NCI-H2227 treated with DMSO at 0.1 percent for 48 hours (cell line): ENCODE measurements around the gene SMIM41.
A peak's percentile ranks its signal among the peaks of the same experiment; 100 is the strongest.

Experiments
- DNase-seq: peaks from one replicate; lab custom pipeline; 2025; lab: John Stamatoyannopoulos, UW

The SMIM41 gene

GRCh38 chr12:52063082-52063924 lies 16.2 kb upstream of the SMIM41 start:
- DNase-seq, result no peak

DNA sequence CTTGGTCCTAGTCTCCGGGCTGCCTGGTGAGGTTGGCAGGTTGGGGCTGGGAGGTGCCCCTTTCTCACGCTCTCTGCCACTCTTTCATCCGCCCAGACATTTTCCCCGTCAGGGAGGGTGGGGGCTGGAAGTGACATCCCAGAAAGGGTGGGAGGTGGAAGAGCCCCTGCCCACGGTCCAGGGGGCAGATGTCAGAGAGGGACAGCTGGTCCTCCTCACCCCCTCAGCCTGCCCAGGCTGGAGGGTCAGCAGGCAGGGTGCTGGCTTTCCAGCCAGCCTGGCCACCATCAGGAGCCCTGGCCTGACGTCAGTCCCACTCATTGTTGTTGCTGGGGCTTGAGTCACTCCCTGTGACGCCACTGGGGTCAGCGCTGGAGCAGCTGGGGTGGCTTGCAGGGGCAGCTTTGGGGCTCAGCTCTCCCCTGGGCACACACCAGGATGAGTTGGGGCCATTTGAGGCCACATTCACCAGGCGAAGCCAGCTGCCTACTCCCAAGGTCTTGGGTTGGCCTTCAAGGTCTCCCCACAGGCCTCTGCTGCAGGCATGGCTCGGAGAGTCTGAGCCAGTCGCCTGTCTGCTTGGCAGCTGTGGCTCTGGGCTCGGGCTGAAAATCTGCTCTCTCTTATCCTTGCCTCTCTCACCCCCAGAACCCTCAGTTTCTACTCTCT lies 15.4 kb upstream of the SMIM41 start:
- no peak for DNase-seq

DNA sequence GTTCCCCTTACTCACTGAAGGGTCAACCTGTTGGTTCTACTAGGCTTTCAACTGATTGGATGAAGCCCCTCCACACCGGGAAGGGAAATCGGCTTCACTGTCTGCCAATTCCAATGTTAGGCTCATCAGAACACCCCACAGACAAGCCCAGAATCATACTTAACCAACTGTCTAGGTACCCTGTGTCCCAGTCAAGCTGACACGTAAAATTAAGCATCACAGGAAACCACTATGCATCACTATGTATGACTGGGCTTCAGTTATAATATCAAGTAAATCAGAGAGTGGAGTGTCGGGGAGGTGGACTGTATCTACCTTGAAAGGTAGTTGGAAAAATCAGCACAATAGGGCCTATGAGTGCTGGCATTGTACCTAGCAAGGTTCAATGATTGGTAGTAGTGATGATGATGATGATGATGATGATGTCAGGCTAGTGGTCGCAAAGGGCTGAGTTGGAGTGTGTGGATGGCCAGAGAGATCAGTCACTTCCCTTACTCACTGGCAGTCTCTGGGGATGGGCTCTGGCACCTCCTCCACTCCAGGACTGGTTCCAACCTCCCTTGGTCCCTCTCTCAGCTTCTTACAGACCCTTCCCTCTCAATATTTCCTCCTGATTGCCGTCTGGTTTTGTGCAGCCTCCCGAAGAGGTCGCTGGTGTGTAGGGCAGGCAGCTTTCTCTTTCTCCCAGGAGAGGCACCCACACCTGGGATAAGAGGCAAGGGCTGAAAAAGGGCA lies 13.0 kb upstream of the SMIM41 start:
- no peak for DNase-seq

DNA sequence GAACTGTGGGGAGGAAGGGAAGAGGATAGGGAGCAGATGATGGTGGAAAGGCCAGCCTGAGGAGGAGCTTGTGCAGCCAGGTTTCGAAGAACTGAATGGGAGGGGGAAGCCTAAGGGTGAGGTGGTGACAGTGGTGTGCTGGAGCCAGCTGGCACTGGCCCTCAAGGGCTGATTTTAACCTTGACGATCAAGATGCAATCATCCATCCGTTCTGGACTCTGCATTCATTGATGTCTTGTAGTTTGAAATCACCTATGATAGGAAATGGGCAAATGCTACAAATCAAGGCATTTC lies 12.5 kb upstream of the SMIM41 start:
- DNase-seq, result no peak

DNA sequence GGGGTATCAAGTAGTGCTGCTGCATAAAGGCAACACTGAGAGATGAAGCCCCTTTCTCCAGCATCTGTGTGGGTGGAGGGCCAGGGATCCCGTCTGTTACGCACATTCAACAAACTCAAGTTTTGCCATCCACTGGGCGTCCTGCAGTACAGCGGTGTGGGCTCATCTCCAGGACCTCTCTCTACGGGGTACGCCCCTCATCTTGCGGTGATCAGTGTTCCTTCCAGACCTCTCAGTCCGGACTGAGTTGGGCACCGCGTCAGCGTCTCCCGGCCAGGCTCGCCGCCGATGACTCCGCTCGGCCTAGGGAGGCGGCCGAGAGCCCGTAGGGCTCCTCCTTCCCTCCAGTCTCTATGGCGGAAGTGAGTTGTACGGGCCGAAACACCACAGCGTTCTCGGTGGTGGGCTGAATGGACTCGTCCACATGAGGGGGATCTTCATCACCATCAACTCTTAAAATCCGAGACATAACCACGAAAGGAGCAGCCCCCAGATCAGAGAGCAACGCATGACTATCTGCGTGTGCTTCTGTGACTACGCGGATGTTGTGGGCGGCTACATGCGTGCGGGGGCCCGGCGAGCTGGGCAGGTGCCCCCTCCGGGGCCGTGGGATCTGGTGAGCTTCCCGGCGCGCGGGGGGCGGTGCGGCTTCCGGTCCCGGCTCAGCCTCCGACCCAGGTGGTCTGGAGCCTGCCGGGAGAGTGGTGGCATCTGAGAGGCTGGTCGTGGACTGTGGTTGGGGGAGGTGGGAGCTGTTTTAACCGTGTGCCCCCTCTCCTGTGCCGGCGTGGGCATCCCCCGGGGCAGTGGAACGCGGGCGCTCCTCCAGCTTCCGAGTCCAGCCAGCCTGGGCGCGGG lies 9.9 kb upstream of the SMIM41 start, which contains the start of gene ATG101:
Gene ATG101 (plus strand): TSS at position 652 of the 858 bp plus-strand sequence. CDS start 3,673 bp downstream, outside the sequence.
- DNase-seq, result peak; percentile 89

DNA sequence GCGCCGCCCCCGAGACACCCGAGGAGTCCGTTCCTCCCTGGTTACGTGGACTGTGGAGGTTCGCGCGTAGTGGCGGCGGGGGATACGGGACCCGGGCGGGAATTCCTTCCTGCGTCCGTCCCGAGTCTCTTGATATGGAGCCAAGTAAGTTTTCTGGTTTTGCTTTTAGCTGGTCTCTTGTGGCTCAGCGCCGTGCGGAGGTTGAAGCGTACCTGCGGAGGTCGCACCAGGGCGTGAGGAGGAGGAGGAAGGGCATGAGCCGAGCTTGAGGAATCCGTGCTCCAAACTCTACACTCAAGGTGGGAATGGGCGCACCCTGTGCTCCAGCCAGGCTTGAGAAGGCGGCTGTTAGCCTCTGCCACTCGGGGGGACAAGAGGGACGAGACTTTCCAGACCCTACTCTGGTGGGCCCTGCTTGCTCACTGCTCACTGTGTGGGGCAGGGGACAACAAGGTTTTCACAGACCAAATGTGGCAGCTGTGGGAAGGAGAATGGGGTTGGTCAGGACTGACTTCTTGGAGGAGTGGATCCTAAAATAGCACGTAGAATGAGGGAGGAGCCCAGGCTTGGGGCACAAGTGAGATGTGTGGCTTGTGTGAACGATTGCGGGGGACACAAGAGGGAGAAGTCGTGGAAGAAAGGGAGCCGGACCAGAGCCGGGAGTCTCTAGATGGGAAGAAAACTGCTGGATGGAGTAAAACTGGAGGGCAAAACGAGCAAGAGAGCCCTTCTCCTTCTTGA lies 9.1 kb upstream of the SMIM41 start:
- no peak for DNase-seq

GRCh38 chr12:52073531-52074381 lies 5.7 kb upstream of the SMIM41 start:
- DNase-seq, result no peak

- DNase-seq, result no peak
These were observed 4.4 kb upstream of the SMIM41 start for GRCh38 chr12:52074971-52075724.

GRCh38 chr12:52076811-52077210 lies 2.7 kb upstream of the SMIM41 start:
- no peak for DNase-seq

GRCh38 chr12:52078276-52078675 lies 1.2 kb upstream of the SMIM41 start:
- DNase-seq, result no peak

DNA sequence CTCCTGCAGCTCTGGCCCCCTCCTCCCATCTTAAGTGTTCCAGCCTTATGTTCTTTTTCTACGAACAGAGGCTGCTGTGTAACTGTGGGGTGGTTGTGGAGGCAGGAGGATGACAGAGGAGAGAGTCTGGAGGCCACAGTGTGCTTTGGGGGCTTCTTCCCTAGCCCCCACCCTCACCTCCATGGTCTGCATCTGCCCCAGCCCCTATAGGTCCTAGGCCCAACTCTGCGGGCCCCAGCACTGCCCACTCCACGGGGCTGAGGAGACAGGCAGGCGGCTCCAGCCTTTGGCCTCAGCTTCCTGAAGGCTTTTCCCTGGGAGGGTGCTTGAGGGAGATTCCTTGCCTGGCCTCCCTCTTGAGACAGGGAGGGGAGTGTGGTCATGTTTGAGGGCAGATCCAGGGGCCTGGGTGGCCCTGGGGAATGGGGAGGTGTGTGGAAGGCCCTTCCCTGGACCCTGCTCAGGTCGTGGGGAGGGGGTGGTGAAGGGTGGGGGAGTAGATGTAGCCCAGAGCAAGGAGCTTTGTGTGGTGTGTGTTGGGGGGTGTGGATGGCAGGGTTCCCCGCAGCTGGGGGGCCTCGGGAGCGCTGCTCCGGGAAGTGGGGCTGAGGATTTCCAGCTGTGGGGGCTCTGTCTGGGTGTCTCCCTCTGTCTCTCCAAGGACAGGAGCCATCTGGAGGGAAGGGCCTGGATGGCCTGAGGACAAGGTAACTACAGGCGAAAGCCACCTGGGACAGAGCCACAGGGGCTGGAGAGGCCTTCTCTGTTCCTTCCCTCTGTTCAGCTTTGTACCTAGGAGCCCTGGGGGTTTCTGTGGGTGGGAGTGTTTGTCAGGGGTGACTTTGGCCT lies 1.1 kb downstream of the SMIM41 start:
- no peak for DNase-seq

- DNase-seq, result no peak
These were observed 1.8 kb downstream of the SMIM41 start for GRCh38 chr12:52081263-52081733.

DNA sequence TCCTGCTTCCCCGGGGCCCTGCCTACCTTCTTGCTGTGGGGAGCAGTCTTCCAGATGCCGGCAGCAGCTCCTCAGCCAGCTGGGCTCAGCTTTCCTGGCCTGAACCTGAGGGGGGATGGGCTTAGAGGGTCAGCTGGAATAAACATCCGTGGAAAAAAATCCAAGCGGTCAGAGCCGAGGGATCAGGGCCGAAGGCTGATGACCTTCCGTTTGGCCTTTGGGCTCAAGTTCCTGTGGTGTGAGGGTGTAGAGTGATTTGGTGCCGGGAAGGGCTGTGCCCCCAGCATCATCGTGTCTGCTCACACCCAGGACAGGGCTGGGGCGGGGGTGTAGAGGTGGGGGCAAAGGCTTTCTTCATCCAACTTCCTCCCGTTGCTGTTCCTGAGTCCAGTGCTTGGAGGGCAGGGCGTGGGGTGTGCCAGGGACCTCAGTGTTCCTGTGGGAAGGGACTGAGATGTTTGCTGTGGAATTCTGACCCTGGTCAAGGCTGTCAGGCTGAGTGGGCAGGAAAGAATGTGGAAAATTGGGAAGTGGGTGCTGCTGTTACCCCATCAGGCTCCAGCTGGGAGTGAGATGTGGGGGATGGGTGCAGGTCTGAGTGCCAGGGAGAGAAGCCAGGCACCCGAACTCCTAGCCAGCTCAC lies 2.6 kb downstream of the SMIM41 start:
- DNase-seq, result no peak

DNA sequence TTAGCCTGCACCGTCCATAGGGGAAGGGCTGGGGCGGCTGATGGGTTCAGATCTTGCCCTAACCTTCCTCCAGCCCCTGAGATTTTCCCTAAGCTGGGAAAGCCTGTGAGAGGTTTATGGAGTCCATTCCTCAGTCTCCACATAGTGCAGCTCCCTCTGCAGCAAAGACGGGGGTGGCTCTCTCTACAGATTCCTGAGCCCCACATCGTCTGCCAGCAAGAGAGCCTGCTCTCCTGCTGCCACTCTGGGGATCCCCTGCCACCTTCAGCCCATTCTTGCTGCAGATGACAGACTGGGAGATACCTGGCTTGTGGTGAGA lies 3.1 kb downstream of the SMIM41 start:
- no peak for DNase-seq

GRCh38 chr12:52082988-52083637 lies 3.6 kb downstream of the SMIM41 start:
- DNase-seq, result peak; percentile 62

DNA sequence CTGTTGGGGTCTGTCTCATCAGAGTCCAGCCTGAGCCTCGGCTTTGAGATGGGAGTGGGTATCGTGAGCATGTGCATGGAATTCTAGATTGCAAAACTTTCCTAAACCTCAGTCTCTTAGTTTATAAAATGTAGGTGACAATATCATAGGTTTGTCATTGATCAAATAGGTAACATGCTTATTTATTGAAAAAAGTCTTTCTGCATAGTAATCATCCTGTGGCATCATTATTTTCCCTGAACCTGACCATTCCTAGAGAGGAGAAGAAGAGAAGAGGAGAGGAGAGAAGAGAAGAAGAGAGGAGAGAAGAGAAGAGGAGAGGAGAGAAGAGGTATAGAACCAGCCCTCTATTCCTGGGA lies 4.1 kb downstream of the SMIM41 start:
- no peak for DNase-seq

DNA sequence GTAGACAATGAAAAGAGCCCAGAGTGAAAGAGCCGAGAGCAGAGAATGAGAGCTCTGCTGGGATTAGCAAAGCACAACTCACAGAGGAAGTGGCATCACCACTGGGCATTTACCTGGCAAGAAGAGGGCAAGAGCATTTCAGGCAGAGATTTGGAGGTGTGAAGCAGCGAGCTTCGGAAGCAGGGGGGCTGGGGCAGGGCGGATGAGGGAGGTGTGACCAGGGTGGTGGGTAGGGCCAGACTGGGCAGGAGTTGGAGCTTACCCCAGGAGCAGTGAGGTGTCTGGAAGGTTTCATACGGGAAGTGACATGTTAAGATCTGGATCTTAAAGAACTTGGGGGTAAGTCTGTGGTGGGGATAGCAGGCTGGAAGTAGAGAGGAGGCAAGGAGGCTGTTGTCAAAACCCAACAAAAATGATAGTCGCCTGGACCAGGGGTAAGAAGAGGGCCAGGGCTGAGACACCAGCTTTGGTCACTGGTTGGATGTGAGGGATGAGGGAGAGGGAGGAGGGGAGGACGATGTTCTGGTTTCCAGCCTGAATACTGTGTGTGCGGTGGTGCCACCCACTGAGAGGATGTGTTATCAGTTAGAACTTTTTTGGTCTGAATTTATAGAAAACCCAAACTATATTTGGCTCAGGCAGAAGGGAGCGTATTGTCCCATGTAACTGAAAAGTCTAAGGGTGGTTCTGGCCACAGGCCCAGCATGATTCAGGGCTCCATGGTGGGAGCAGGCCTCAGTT lies 5.2 kb downstream of the SMIM41 start:
- no peak for DNase-seq
